Neuronal stem cell (in vitro differentiated cells): ENCODE results near the gene GNG4.
A peak's percentile ranks its signal among the peaks of the same experiment; 100 is the strongest.

Source experiments
- DNase-seq: peaks from one replicate; pipeline ENCODE4 v3.0.0-alpha.2; 2013; ENCODE audit warnings: low spot score
- H2AFZ ChIP-seq: one replicate; pipeline ENCODE4 v1.6.1; 2013; ENCODE audit warnings: mild to moderate bottlenecking, low read length, inconsistent platforms
- H2AK5ac ChIP-seq: 2 replicates; pipeline ENCODE4 v1.6.1; 2013; ENCODE audit warnings: low read depth, mild to moderate bottlenecking, inconsistent platforms, low read length, moderate library complexity, mixed read lengths
- H2BK120ac ChIP-seq: 2 replicates; pipeline ENCODE4 v1.6.1; 2013; ENCODE audit warnings: low read depth, mild to moderate bottlenecking, inconsistent platforms, low read length, moderate library complexity, mixed read lengths
- H2BK12ac ChIP-seq: one replicate; pipeline ENCODE4 v1.6.1; 2013; ENCODE audit warnings: low read length, inconsistent platforms
- H2BK15ac ChIP-seq: 2 replicates; pipeline ENCODE4 v1.6.1; 2013; ENCODE audit warnings: mild to moderate bottlenecking, low read length, inconsistent platforms, mixed read lengths
- H2BK5ac ChIP-seq: one replicate; pipeline ENCODE4 v1.6.1; 2013; ENCODE audit warnings: inconsistent platforms, mild to moderate bottlenecking, low read length, moderate library complexity
- H3K14ac ChIP-seq: one replicate; pipeline ENCODE4 v1.6.1; 2013; ENCODE audit warnings: low read length, inconsistent platforms
- H3K18ac ChIP-seq: 2 replicates; pipeline ENCODE4 v1.6.1; 2013; ENCODE audit warnings: low read length, inconsistent platforms
- H3K23ac ChIP-seq: 2 replicates; pipeline ENCODE4 v1.6.1; 2013; ENCODE audit warnings: low read depth, mild to moderate bottlenecking, mixed read lengths, low read length, inconsistent platforms; ENCODE audit not compliant: poor library complexity
- H3K27ac ChIP-seq: replicated peaks from 3 replicates; pipeline ENCODE4 v1.5.1; 2013; ENCODE audit warnings: low read length, inconsistent platforms
- H3K27me3 ChIP-seq, 3 experiments: 2 replicates each; pipeline ENCODE4 v1.6.1; 2013; ENCODE audit warnings: low read length in 3 of 3, mild to moderate bottlenecking in 2 of 3, inconsistent platforms in 1 of 3, low read depth in 1 of 3, mixed read lengths in 1 of 3, moderate library complexity in 1 of 3; ENCODE audit not compliant: control insufficient read depth in 3 of 3, insufficient read depth in 3 of 3
- H3K36me3 ChIP-seq, 2 donors: replicated peaks in 1 of 2; 2 replicates each; pipeline ENCODE4 v1.6.1; 2013; ENCODE audit warnings: low read length in 2 of 2; ENCODE audit not compliant: control insufficient read depth in 2 of 2, insufficient read depth in 2 of 2
- H3K4ac ChIP-seq: 2 replicates; pipeline ENCODE4 v1.6.1; 2013; ENCODE audit warnings: inconsistent platforms, mild to moderate bottlenecking, low read length, moderate library complexity
- H3K4me1 ChIP-seq, 2 donors: 1 replicate in 1 of 2; 2 replicates in 1 of 2; pipeline ENCODE4 v1.6.1; 2013; ENCODE audit warnings: low read length in 2 of 2, low read depth in 1 of 2; ENCODE audit not compliant: control insufficient read depth in 2 of 2, insufficient read depth in 1 of 2
- H3K4me2 ChIP-seq: one replicate; pipeline ENCODE4 v1.6.1; 2013; ENCODE audit warnings: mild to moderate bottlenecking, low read length, inconsistent platforms; ENCODE audit not compliant: insufficient read depth, poor library complexity, severe bottlenecking
- H3K4me3 ChIP-seq, 2 donors: 2 replicates each; pipeline ENCODE4 v1.5.1; 2013; ENCODE audit warnings: low read length in 2 of 2, mild to moderate bottlenecking in 2 of 2, inconsistent platforms in 1 of 2, moderate library complexity in 1 of 2
- H3K79me1 ChIP-seq: one replicate; pipeline ENCODE4 v1.6.1; 2013; ENCODE audit warnings: low read depth, mild to moderate bottlenecking, inconsistent platforms, low read length, moderate library complexity
- H3K9ac ChIP-seq: one replicate; pipeline ENCODE4 v1.6.1; 2013; ENCODE audit warnings: mild to moderate bottlenecking, low read depth, low read length, inconsistent platforms; ENCODE audit not compliant: poor library complexity
- H3K9me3 ChIP-seq, 2 donors: replicated peaks in 1 of 2; 2 replicates each; pipeline versions ENCODE3 to v1.6.1; 2013; ENCODE audit warnings: low read length in 2 of 2, mild to moderate bottlenecking in 2 of 2, inconsistent platforms in 1 of 2, low read depth in 1 of 2, mixed read lengths in 1 of 2, moderate library complexity in 1 of 2; ENCODE audit not compliant: control insufficient read depth in 2 of 2, insufficient read depth in 1 of 2
- H4K8ac ChIP-seq: one replicate; pipeline ENCODE4 v1.6.1; 2013; ENCODE audit warnings: low read depth, mild to moderate bottlenecking, inconsistent platforms, low read length, moderate library complexity
- H4K91ac ChIP-seq: one replicate; pipeline ENCODE4 v1.6.1; 2013; ENCODE audit warnings: low read length, low read depth, mild to moderate bottlenecking, inconsistent platforms; ENCODE audit not compliant: poor library complexity
- WGBS, 2 donors: extraction: QIAGEN DNeasy Blood & Tissue Kit; methylation state at CpG; one replicate each; pipeline ENCODE4 v1.1.7; 2013; ENCODE audit warnings: missing lambda C conversion rate in 2 of 2, mixed read lengths in 1 of 2; ENCODE audit not compliant: insufficient read length in 2 of 2, insufficient replicate concordance in 1 of 2; ENCODE audit errors: extremely low coverage in 2 of 2; 5-methylcytosine and 5-hydroxymethylcytosine counted together

Gene GNG4

GRCh38 chr1:235527196-235527814 lies 122.3 kb downstream of the GNG4 start:
- no peak overlapping the region for H4K8ac ChIP-seq
- no peak overlapping the region for H3K4ac ChIP-seq
- no peak overlapping the region for H3K4me2 ChIP-seq
- peak overlapping the region; percentile 70 for H2AFZ ChIP-seq
- H2AK5ac ChIP-seq = no peak overlapping the region
- H2BK12ac ChIP-seq = no peak overlapping the region
- H3K14ac ChIP-seq = no peak overlapping the region
- WGBS, 2 donors = no CpG with 5 or more reads among the region's 4 CpGs
- no peaks in the 10 kb centered on the region for H3K27me3 ChIP-seq
- no peak overlapping the region for H2BK5ac ChIP-seq
- no peaks in the 10 kb centered on the region for H3K36me3 ChIP-seq
- peaks cover 0 to 2% of the 10 kb centered on the region in 2 donors for H3K4me1 ChIP-seq
- H4K91ac ChIP-seq = no peak overlapping the region
- no peak overlapping the region for H2BK120ac ChIP-seq
- H3K9ac ChIP-seq = no peak overlapping the region
- no peak overlapping the region for H3K27ac ChIP-seq
- H3K18ac ChIP-seq = no peak overlapping the region
- no peak overlapping the region for H2BK15ac ChIP-seq
- no peaks in the 10 kb centered on the region for H3K9me3 ChIP-seq
- DNase-seq = no peak
- no peak overlapping the region for H3K4me3 ChIP-seq
- H3K79me1 ChIP-seq = no peaks in the 10 kb centered on the region
- H3K23ac ChIP-seq = no peak overlapping the region

- H2BK15ac ChIP-seq = no peak overlapping the region
- DNase-seq = no peak
- H3K4me3 ChIP-seq = no peak overlapping the region
- no CpG with 5 or more reads among the region's 4 CpGs for WGBS, 2 donors
- no peak overlapping the region for H3K27ac ChIP-seq
- peak overlapping the region; percentile 31 for H2AFZ ChIP-seq
- no peak overlapping the region for H3K4ac ChIP-seq
- no peak overlapping the region for H3K4me2 ChIP-seq
- H3K79me1 ChIP-seq = no peaks in the 10 kb centered on the region
- H2AK5ac ChIP-seq = no peak overlapping the region
- no peak overlapping the region for H4K91ac ChIP-seq
- no peaks in the 10 kb centered on the region for H3K9me3 ChIP-seq
- no peak overlapping the region for H3K18ac ChIP-seq
- H2BK12ac ChIP-seq = no peak overlapping the region
- no peaks in the 10 kb centered on the region for H3K27me3 ChIP-seq
- no peak overlapping the region for H3K9ac ChIP-seq
- peaks cover 0 to 2% of the 10 kb centered on the region in 2 donors for H3K4me1 ChIP-seq
- H2BK5ac ChIP-seq = no peak overlapping the region
- H3K23ac ChIP-seq = no peak overlapping the region
- no peak overlapping the region for H4K8ac ChIP-seq
- no peak overlapping the region for H3K14ac ChIP-seq
- no peak overlapping the region for H2BK120ac ChIP-seq
- H3K36me3 ChIP-seq = no peaks in the 10 kb centered on the region
Observed at GRCh38 chr1:235525314-235525713, 124.3 kb downstream of the GNG4 start.

- DNase-seq = no peak
- H3K4me3 ChIP-seq = no peak overlapping the region
- H2BK12ac ChIP-seq = no peak overlapping the region
- H2AFZ ChIP-seq = peak overlapping the region; percentile 58
- H2AK5ac ChIP-seq = no peak overlapping the region
- H3K4ac ChIP-seq = no peak overlapping the region
- H2BK15ac ChIP-seq = no peak overlapping the region
- H3K4me1 ChIP-seq = no peaks in the 10 kb centered on the region
- no peak overlapping the region for H3K27ac ChIP-seq
- no peaks in the 10 kb centered on the region for H3K9me3 ChIP-seq
- H3K4me2 ChIP-seq = no peak overlapping the region
- no peak overlapping the region for H4K91ac ChIP-seq
- H3K27me3 ChIP-seq = no peaks in the 10 kb centered on the region
- WGBS, 2 donors = no CpG with 5 or more reads among the region's 6 CpGs
- H3K36me3 ChIP-seq = no peaks in the 10 kb centered on the region
- no peak overlapping the region for H3K23ac ChIP-seq
- H3K18ac ChIP-seq = no peak overlapping the region
- no peaks in the 10 kb centered on the region for H3K79me1 ChIP-seq
- H2BK120ac ChIP-seq = no peak overlapping the region
- no peak overlapping the region for H4K8ac ChIP-seq
- H3K9ac ChIP-seq = no peak overlapping the region
- no peak overlapping the region for H3K14ac ChIP-seq
- H2BK5ac ChIP-seq = no peak overlapping the region
Observed at GRCh38 chr1:235516862-235517446, 132.6 kb downstream of the GNG4 start.

- no peak overlapping the region for H3K4me3 ChIP-seq
- no peak overlapping the region for H3K4me2 ChIP-seq
- H2BK15ac ChIP-seq = no peak overlapping the region
- H3K27ac ChIP-seq = no peak overlapping the region
- no peaks in the 10 kb centered on the region for H3K27me3 ChIP-seq
- no peak overlapping the region for H2AK5ac ChIP-seq
- H3K9ac ChIP-seq = no peak overlapping the region
- no peak overlapping the region for H3K18ac ChIP-seq
- H4K91ac ChIP-seq = no peak overlapping the region
- no peak overlapping the region for H3K23ac ChIP-seq
- no peak overlapping the region for H2BK5ac ChIP-seq
- no peak for DNase-seq
- no peaks in the 10 kb centered on the region for H3K36me3 ChIP-seq
- no peak overlapping the region for H3K14ac ChIP-seq
- H3K4ac ChIP-seq = no peak overlapping the region
- H2BK120ac ChIP-seq = no peak overlapping the region
- H4K8ac ChIP-seq = no peak overlapping the region
- no peak overlapping the region for H2AFZ ChIP-seq
- H3K79me1 ChIP-seq = no peaks in the 10 kb centered on the region
- no peak overlapping the region for H2BK12ac ChIP-seq
- 100% methylated on average over 1 of the region's 5 CpGs; no CpG with 5 or more reads in 1 of the 2 donors for WGBS, 2 donors
- no peaks in the 10 kb centered on the region for H3K4me1 ChIP-seq
- no peaks in the 10 kb centered on the region for H3K9me3 ChIP-seq
Observed at GRCh38 chr1:235515844-235516512, 133.6 kb downstream of the GNG4 start.
